GM18907 (cell line): ENCODE results near the gene NEU1.
"Not testable (repeated sequence)": the region's sequence is repeated elsewhere in the genome, so short reads cannot be mapped to it uniquely, and the experiment has no call there.

ENCODE experiments used
- ATAC-seq: cut with Tn5 transposase; IDR thresholded peaks from one replicate; pipeline ENCODE4 v1.9.1; 2021; ENCODE audit warnings: mild to moderate bottlenecking, moderate library complexity; ENCODE audit not compliant: unreplicated experiment

The NEU1 gene

DNA sequence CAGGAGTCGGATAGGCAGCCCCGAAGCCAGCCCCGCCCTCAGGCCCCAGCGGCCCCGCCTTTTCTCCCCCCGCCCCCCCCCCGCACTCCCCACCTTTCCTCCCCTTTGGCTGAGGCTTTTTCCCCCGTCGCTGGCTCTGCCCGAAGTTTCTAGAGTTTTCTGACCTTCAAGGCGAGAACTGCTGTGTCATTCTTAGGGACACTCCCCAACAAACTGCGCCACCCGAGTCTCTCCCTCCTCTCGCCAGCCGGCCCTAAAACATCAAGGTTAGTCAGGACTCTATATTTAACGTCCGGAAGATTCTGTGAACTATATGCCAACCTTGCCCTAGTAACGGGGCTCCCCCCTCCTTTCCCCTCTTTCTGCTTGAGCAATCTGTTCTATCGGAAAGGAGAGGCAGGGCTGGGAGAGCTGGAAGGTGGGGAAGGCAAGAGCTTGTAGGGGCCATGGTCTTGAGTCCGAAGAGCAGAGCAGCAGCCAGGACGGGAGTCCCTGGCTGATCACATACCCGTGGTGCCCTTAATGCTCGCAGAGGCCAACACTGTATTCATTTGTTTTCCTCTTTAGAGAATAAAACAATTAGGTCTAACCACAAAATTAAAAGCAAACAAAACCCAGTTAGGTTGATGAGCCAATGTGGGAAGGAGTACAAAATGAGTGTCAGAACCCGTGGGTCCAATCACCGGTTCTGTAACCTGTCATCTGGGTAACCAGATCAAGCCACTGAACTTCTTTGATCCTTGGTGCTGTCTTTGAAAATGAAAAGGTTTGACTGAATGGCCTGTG lies 40.4 kb downstream of the NEU1 start:
- ATAC-seq: peak; percentile 37

DNA sequence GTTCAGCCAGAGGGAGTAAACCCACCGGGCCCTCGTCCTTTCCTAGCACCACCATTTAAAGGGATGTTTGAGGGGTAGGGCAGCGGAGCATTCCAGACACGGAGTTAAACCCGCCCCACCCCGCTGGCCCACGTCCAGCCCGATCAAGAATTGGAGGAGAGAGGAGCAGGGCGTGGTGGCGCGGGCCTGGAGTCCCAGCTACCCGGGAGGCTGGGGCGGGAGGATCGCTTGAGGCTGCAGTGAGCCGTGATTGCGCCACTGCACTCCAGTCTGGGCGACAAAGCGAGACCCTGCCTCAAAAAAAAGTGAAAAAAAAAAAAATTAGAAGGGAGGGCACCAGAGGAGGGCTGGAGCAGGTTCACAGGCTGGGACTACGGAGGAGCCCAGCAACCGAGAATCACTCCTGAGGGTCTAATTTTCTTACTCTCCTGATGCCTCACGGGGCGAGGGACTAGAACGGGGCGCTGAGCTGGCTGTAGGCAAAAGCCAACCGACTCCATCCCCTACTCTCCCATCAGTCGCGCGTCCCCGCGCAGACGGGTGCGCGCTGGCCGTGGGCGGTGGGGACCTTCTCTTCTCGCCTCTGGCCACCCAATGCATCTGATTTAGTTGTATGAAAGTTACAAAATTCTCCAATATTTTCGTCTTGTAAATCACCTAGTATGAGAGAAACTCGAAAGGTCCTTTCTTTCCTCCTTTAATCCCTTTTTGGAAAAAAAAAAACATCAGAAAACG lies 41.2 kb downstream of the NEU1 start:
- ATAC-seq: peak; percentile 43

DNA sequence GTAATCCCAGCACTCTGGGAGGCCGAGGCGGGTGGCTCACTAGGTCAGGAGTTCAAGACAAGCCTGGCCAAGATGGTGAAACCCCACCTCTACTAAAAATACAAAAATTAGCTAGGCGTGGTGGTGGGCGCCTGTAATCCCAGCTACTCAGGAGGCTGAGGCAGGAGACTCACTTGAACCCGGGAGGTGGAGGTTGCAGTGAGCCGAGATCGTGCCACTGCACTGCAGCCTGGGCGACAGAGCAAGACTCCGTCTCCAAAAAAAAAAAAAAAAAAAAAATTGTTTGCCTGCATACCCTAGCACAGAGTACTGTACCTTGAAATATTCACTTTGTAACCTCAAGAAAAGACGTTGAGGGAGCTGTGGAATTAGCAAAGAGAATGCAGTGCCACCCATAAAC lies 42.2 kb downstream of the NEU1 start:
- not testable (repeated sequence) for ATAC-seq

DNA sequence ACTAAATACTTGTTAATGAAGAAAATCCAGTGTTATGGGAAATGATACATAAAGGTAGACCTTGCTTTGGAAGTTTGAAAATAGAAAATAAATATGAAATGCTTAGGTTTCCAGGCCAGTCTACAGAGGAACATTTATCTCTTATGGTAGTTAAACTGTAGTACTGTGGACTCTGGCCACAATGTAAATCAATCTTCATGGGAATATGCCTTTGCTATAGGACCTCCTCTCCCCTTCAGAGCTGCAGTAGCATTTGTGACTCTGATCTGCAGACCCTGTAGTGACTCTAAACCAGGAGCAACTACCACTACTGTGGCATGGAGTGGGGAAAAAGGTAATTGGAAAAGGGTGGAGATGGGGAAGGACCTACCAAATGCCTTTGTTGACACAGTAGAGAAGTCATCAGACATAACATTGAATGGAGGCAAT lies 42.7 kb downstream of the NEU1 start:
- ATAC-seq: no peak

DNA sequence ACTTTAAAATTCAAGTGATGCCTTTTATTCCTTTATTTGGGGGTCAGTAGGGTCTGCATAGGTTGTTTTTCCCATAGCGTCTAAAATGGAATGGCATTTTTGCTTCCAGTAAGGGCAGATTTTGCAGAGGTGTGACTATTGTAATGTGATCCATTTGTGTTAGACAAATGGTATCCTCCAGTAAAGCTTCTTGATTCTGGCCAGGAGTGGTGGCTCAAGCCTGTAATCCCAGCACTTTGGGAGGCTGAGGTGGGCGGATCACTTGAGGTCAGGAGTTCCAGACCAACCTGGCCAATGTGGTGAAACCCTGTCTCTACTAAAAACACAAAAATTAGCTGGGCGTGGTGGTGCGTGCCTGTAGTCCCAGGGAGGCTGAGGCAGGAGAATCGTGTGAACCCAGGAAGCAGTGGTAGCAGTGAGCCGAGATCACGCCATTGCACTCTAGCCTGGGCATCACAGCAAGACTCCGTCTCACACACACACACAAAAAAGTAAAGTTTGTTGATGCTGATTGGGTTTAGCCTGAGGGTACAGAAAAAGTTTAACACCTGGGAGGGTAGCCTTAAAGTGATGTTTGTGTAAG lies 44.6 kb downstream of the NEU1 start:
- not testable (repeated sequence) for ATAC-seq

DNA sequence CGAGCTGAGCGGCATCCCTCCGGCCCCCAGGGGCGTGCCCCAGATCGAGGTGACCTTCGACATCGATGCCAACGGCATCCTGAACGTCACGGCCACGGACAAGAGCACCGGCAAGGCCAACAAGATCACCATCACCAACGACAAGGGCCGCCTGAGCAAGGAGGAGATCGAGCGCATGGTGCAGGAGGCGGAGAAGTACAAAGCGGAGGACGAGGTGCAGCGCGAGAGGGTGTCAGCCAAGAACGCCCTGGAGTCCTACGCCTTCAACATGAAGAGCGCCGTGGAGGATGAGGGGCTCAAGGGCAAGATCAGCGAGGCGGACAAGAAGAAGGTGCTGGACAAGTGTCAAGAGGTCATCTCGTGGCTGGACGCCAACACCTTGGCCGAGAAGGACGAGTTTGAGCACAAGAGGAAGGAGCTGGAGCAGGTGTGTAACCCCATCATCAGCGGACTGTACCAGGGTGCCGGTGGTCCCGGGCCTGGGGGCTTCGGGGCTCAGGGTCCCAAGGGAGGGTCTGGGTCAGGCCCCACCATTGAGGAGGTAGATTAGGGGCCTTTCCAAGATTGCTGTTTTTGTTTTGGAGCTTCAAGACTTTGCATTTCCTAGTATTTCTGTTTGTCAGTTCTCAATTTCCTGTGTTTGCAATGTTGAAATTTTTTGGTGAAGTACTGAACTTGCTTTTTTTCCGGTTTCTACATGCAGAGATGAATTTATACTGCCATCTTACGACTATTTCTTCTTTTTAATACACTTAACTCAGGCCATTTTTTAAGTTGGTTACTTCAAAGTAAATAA lies 45.3 kb downstream of the NEU1 start:
- not testable (repeated sequence) for ATAC-seq

DNA sequence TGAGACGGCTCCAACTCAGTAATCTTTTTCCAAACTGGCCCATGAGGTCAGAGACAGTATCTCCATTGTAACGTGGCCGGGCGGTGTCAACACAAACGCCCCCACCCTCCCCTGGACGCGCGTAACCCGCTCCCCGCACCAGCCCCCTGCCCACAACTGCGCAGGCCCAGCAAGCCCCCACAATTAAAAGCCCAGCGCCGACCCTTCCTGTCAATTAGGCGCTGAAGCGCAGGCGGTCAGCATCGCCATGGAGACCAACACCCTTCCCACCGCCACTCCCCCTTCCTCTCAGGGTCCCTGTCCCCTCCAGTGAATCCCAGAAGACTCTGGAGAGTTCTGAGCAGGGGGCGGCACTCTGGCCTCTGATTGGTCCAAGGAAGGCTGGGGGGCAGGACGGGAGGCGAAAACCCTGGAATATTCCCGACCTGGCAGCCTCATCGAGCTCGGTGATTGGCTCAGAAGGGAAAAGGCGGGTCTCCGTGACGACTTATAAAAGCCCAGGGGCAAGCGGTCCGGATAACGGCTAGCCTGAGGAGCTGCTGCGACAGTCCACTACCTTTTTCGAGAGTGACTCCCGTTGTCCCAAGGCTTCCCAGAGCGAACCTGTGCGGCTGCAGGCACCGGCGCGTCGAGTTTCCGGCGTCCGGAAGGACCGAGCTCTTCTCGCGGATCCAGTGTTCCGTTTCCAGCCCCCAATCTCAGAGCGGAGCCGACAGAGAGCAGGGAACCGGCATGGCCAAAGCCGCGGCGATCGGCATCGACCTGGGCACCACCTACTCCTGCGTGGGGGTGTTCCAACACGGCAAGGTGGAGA lies 47.4 kb downstream of the NEU1 start, which contains the start of the genes HSPA1A and HSPA1L:
Gene HSPA1A, plus strand, starts transcription at position 519 of the 814 bp plus-strand sequence. Its CDS starts 214 bp downstream, at position 733.
Gene HSPA1L, minus strand, starts transcription at position 259 of the 814 bp plus-strand sequence. CDS start 3,311 bp downstream, outside the sequence.
- peak; percentile 37 for ATAC-seq

DNA sequence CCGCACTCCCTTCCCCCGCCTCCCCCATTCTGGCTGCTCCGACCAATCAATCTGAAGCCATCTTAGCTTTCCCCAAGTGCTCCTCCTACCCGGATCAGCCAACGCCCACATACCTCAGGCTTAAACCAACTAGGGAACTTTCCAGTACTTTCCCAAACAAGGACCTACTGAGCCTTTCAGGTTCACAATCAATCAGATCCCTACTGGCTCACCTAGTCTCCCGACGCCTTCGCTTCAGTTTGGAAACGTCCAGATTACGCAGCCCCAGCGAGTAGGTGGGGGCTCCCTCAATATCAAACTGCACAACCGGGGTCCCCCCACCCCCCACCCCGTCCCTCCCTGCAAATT lies 48.0 kb downstream of the NEU1 start:
- no peak for ATAC-seq

DNA sequence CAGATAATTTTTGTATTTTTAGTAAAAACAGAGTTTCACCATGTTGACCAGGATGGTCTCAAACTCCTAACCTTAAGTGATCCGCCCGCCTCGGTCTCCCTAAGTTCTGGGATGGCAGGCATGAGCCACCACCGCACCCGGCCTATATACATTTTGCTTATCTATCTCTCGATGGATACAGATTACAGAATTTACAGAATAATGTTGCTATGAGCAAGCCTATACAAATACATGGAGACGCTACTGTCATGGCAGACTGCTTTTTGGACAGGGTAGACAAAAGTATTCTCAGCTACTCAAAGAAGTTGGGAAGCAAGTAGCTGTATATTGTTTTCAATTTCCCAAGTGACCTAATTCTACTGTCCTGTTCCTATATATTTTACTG lies 49.2 kb downstream of the NEU1 start:
- no peak for ATAC-seq

DNA sequence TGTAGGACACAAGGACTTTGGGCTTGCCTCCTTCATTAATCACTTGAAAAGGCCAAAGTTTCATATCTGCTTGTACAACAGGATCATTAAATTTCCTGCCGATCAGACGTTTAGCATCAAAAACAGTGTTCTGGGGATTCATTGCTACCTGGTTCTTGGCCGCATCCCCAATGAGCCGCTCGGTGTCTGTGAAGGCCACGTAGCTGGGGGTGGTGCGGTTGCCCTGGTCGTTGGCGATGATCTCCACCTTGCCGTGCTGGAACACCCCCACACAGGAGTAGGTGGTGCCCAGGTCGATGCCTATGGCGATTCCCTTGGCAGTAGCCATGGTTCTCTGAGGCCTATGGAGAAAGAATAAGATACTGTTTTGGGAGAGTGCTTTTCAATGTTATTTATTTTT lies 51.0 kb downstream of the NEU1 start:
- ATAC-seq: no peak

DNA sequence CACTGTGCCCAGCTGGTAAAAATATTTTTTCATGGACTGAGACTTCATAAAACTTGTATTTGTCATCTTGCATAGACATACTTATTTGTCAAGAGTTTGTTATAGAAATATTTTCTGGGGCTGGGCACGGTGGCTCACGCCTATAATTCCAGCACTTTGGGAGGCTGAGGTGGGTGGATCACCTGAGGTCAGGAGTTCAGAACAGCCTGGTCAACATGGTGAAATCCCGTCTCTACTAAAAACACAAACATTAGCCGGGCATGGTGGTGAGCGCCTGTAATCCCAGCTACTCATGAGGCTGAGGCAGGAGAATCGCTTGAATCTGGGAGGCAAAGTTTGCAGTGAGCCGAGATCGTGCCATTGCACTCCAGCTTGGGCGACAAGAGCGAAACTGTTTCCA lies 54.0 kb downstream of the NEU1 start:
- ATAC-seq: not testable (repeated sequence)
